ENCODE data around the gene TSHZ1.

- TF ChIP-seq REST (IDR thresholded peaks at IDR 0.05; ENCODE audit: unreplicated experiment) (no peak), EZH2 (IDR thresholded peaks at IDR 0.05; ENCODE audit: low read depth, unreplicated experiment) (no peak), CREB1 (CRISPR knock-in tag; IDR thresholded peaks at IDR 0.05; ENCODE audit: low read depth) (no peak), POLR2AphosphoS5 (IDR thresholded peaks at IDR 0.05; ENCODE audit: low read depth) (no peak), EZH2phosphoT487 (IDR thresholded peaks at IDR 0.05; ENCODE audit: unreplicated experiment) (no peak), STAT1 (IDR thresholded peaks at IDR 0.05; ENCODE audit: unreplicated experiment) (no peak), ETS1 (IDR thresholded peaks at IDR 0.05) (no peak), ZNF114 (CRISPR knock-in tag; IDR thresholded peaks at IDR 0.05) (no peak), JUNB (IDR thresholded peaks at IDR 0.05; ENCODE audit: unreplicated experiment) (no peak)
- TF ChIP-seq, protein P1, sequence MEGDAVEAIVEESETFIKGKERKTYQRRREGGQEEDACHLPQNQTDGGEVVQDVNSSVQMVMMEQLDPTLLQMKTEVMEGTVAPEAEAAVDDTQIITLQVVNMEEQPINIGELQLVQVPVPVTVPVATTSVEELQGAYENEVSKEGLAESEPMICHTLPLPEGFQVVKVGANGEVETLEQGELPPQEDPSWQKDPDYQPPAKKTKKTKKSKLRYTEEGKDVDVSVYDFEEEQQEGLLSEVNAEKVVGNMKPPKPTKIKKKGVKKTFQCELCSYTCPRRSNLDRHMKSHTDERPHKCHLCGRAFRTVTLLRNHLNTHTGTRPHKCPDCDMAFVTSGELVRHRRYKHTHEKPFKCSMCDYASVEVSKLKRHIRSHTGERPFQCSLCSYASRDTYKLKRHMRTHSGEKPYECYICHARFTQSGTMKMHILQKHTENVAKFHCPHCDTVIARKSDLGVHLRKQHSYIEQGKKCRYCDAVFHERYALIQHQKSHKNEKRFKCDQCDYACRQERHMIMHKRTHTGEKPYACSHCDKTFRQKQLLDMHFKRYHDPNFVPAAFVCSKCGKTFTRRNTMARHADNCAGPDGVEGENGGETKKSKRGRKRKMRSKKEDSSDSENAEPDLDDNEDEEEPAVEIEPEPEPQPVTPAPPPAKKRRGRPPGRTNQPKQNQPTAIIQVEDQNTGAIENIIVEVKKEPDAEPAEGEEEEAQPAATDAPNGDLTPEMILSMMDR (conservative IDR thresholded peaks at IDR 0.05; ENCODE audit: low read depth in 2 of 2), result no peak
Measured at GRCh38 chr18:75208836-75209128, 1.8 kb upstream of the TSHZ1 start.

Measured in GM23338 (cell line).